K562 (cell line): ENCODE data around the gene GEMIN2. TPM values are rescaled to one million over a fixed set of nuclear protein-coding genes. Genes with fewer than 3 reads are reported as not detected.

Experiments
- CBX3 ChIP-seq, 2 experiments: IDR thresholded peaks; 1 replicate in 1 of 2; 2 replicates in 1 of 2; pipeline ENCODE4 v1.6.1; 2012; ENCODE audit warnings: inconsistent platforms in 2 of 2, low read length in 2 of 2, borderline replicate concordance in 1 of 2, control low read depth in 1 of 2
- EWSR1 ChIP-seq: fragments of 450-650 bp; IDR thresholded peaks from 2 replicates; pipeline ENCODE4 v1.6.1; 2018; ENCODE audit warnings: borderline replicate concordance, mild to moderate bottlenecking, low read depth, moderate library complexity; ENCODE audit not compliant: partially characterized antibody
- HNRNPH1 ChIP-seq: fragments of 200-400 bp; formaldehyde crosslinking; optimal IDR thresholded peaks from 2 replicates; pipeline ENCODE3; 2017; ENCODE audit warnings: low read depth, mild to moderate bottlenecking, low read length, moderate library complexity
- KLF6 ChIP-seq: fragments of 250-450 bp; sonication (Bioruptor Pico); IDR thresholded peaks from 2 replicates; pipeline ENCODE4 v1.4.0; 2020; ENCODE audit warnings: mild to moderate bottlenecking, moderate library complexity, borderline replicate concordance
- MAFG ChIP-seq: fragments of 450-650 bp; conservative IDR thresholded peaks from 2 replicates; pipeline ENCODE4 v1.6.1; 2016; ENCODE audit warnings: missing genetic modification characterization, missing compliant biosample characterization
- MBD2 ChIP-seq: sonication (generic); IDR thresholded peaks from 2 replicates; pipeline ENCODE4 v1.6.1; 2016; ENCODE audit warnings: low read depth, borderline replicate concordance
- NCOA1 ChIP-seq: fragments of 450-650 bp; IDR thresholded peaks from 2 replicates; pipeline ENCODE4 v1.6.1; 2016; ENCODE audit warnings: low read depth
- NFYB ChIP-seq: IDR thresholded peaks from 2 replicates; pipeline ENCODE4 v1.6.1; 2011; ENCODE audit warnings: mild to moderate bottlenecking, moderate library complexity; ENCODE audit not compliant: insufficient read length; ENCODE audit errors: extremely low read depth
- POLR2AphosphoS5 ChIP-seq: IDR thresholded peaks from 2 replicates; pipeline ENCODE4 v1.6.1; 2011; ENCODE audit warnings: mild to moderate bottlenecking, low read depth, low read length, moderate library complexity; ENCODE audit not compliant: control insufficient read depth, insufficient read depth
- ZNF444 ChIP-seq: fragments of 250-450 bp; sonication (Bioruptor Pico); IDR thresholded peaks from 2 replicates; pipeline ENCODE4 v1.4.0; 2020; ENCODE audit warnings: mild to moderate bottlenecking, moderate library complexity
- ZNF717 ChIP-seq: fragments of 250-450 bp; sonication (Bioruptor Pico); IDR thresholded peaks from 2 replicates; pipeline ENCODE4 v1.5.0; 2021
- polyA plus RNA-seq, 8 experiments: library from polyadenylated mRNA; depleted of rRNA in 4 of 8; stranded (reverse) in 5 of 8; unstranded in 3 of 8; fragments of >200 nt; fragmentation: Nextera tagmentation in 2 of 8; fragmentation: Illumina TruSeq in 1 of 8; extraction: Ambion mirVana in 2 of 8; extraction: Trizol in 1 of 8; gene quantifications; 2 replicates each; pipeline versions ENCODE4 v1.2.1 to v1.2.3, GENCODE V29; 2011 to 2014; ENCODE audit warnings: inconsistent platforms in 1 of 8, missing spikeins in 1 of 8
- total RNA-seq, 7 experiments: library from RNA; depleted of rRNA in 6 of 7; stranded (reverse); fragments of >200 nt in 6 of 7; fragmentation: Illumina TruSeq in 2 of 7; extraction: Trizol in 2 of 7; gene quantifications; 2 replicates each; pipeline versions ENCODE4 v1.2.1 to v1.2.3, GENCODE V29; 2011 to 2021; ENCODE audit warnings: low replicate concordance in 1 of 7
- TF ChIP-seq, protein P1 (sequence below): fragments of 250-450 bp; sonication (Bioruptor Pico); IDR thresholded peaks from 2 replicates; pipeline ENCODE4 v1.8.0; 2021; ENCODE audit warnings: mild to moderate bottlenecking, moderate library complexity
- TF ChIP-seq, protein P2 (sequence below): fragments of 450-650 bp; IDR thresholded peaks from 2 replicates; pipeline ENCODE4 v1.6.1; 2016; ENCODE audit warnings: mild to moderate bottlenecking
- TF ChIP-seq, protein P3 (sequence below): IDR thresholded peaks from 3 replicates; pipeline ENCODE4 v1.6.1; 2011; ENCODE audit warnings: borderline replicate concordance, mild to moderate bottlenecking, moderate library complexity; ENCODE audit not compliant: insufficient read length; ENCODE audit errors: extremely low read depth

The GEMIN2 gene
- total and polyA plus RNA-seq, 9 of the 15 experiments (the other 6 are each of a cell fraction or from before 2014, with no cell fraction given) = 23.0 to 87.6 (median 45.5) TPM

DNA sequence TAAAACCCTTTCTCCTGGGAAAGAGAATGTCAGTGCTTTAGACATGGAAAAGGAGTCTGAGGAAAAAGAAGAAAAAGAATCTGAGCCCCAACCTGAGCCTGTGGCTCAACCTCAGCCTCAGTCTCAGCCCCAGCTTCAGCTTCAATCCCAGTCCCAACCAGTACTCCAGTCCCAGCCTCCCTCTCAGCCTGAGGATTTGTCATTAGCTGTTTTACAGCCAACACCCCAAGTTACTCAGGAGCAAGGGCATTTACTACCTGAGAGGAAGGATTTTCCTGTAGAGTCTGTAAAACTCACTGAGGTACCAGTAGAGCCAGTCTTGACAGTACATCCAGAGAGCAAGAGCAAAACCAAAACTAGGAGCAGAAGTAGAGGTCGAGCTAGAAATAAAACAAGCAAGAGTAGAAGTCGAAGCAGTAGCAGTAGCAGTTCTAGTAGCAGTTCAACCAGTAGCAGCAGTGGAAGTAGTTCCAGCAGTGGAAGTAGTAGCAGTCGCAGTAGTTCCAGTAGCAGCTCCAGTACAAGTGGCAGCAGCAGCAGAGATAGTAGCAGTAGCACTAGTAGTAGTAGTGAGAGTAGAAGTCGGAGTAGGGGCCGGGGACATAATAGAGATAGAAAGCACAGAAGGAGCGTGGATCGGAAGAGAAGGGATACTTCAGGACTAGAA lies 67.0 kb downstream of the GEMIN2 start (continued):
- TF ChIP-seq, protein P1, sequence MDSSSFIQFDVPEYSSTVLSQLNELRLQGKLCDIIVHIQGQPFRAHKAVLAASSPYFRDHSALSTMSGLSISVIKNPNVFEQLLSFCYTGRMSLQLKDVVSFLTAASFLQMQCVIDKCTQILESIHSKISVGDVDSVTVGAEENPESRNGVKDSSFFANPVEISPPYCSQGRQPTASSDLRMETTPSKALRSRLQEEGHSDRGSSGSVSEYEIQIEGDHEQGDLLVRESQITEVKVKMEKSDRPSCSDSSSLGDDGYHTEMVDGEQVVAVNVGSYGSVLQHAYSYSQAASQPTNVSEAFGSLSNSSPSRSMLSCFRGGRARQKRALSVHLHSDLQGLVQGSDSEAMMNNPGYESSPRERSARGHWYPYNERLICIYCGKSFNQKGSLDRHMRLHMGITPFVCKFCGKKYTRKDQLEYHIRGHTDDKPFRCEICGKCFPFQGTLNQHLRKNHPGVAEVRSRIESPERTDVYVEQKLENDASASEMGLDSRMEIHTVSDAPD (CRISPR knock-in tag) = no peak
- TF ChIP-seq POLR2AphosphoS5 (0 out of 2 replicates have a peak, but pooled peaks have one; percentile 15), EWSR1 (peak; percentile 57), HNRNPH1 (no peak), MAFG (tag) (no peak), KLF6 (CRISPR knock-in tag) (no peak), CBX3 (IDR thresholded peaks at IDR 0.05; ENCODE audit: borderline replicate concordance in 1 of 2, low read length in 2 of 2) (no peak), ZNF444 (CRISPR knock-in tag) (no peak), NFYB (no peak), NCOA1 (no peak), ZNF717 (no peak), MBD2 (no peak)
- TF ChIP-seq, protein P2, sequence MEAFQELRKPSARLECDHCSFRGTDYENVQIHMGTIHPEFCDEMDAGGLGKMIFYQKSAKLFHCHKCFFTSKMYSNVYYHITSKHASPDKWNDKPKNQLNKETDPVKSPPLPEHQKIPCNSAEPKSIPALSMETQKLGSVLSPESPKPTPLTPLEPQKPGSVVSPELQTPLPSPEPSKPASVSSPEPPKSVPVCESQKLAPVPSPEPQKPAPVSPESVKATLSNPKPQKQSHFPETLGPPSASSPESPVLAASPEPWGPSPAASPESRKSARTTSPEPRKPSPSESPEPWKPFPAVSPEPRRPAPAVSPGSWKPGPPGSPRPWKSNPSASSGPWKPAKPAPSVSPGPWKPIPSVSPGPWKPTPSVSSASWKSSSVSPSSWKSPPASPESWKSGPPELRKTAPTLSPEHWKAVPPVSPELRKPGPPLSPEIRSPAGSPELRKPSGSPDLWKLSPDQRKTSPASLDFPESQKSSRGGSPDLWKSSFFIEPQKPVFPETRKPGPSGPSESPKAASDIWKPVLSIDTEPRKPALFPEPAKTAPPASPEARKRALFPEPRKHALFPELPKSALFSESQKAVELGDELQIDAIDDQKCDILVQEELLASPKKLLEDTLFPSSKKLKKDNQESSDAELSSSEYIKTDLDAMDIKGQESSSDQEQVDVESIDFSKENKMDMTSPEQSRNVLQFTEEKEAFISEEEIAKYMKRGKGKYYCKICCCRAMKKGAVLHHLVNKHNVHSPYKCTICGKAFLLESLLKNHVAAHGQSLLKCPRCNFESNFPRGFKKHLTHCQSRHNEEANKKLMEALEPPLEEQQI = no peak
- TF ChIP-seq, protein P3, sequence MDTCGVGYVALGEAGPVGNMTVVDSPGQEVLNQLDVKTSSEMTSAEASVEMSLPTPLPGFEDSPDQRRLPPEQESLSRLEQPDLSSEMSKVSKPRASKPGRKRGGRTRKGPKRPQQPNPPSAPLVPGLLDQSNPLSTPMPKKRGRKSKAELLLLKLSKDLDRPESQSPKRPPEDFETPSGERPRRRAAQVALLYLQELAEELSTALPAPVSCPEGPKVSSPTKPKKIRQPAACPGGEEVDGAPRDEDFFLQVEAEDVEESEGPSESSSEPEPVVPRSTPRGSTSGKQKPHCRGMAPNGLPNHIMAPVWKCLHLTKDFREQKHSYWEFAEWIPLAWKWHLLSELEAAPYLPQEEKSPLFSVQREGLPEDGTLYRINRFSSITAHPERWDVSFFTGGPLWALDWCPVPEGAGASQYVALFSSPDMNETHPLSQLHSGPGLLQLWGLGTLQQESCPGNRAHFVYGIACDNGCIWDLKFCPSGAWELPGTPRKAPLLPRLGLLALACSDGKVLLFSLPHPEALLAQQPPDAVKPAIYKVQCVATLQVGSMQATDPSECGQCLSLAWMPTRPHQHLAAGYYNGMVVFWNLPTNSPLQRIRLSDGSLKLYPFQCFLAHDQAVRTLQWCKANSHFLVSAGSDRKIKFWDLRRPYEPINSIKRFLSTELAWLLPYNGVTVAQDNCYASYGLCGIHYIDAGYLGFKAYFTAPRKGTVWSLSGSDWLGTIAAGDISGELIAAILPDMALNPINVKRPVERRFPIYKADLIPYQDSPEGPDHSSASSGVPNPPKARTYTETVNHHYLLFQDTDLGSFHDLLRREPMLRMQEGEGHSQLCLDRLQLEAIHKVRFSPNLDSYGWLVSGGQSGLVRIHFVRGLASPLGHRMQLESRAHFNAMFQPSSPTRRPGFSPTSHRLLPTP = no peak
